CD14-positive monocyte (primary cell): Measurements from ENCODE around the gene PDE4D. TPM values are rescaled to one million over a fixed set of nuclear protein-coding genes. Genes with fewer than 3 reads are reported as not detected.
"Not testable (repeated sequence)": the region's sequence is repeated elsewhere in the genome, so short reads cannot be mapped to it uniquely, and the experiment has no call there.

Experiments
- DNase-seq, 3 donors: peaks; one replicate each; pipeline ENCODE4 v3.0.0-alpha.2; 2011 to 2022
- H2AFZ ChIP-seq: 2 replicates; pipeline ENCODE4 v1.6.0; 2012; ENCODE audit warnings: mild to moderate bottlenecking, low read depth, low read length, inconsistent platforms; ENCODE audit not compliant: insufficient read depth, poor library complexity, severe bottlenecking
- H3K27ac ChIP-seq, 2 donors: 1 replicate in 1 of 2; 2 replicates in 1 of 2; pipeline ENCODE4 v1.5.1; 2012 to 2013; ENCODE audit warnings: low read length in 2 of 2, control low read depth in 1 of 2, inconsistent platforms in 1 of 2, low read depth in 1 of 2, mild to moderate bottlenecking in 1 of 2
- H3K27me3 ChIP-seq, 2 donors: one replicate each; pipeline versions ENCODE4 v1.6.0 to v1.6.1; 2011 to 2013; ENCODE audit warnings: low read length in 2 of 2; ENCODE audit not compliant: control insufficient read depth in 2 of 2, insufficient read depth in 2 of 2
- H3K36me3 ChIP-seq, 2 donors: replicated peaks in 1 of 2; 1 replicate in 1 of 2; 2 replicates in 1 of 2; pipeline versions ENCODE4 v1.5.1 to v1.6.1; 2012 to 2013; ENCODE audit warnings: low read length in 2 of 2, control low read depth in 1 of 2, inconsistent platforms in 1 of 2, mild to moderate bottlenecking in 1 of 2; ENCODE audit not compliant: insufficient read depth in 2 of 2, control insufficient read depth in 1 of 2
- H3K4me1 ChIP-seq, 2 donors: 1 replicate in 1 of 2; 2 replicates in 1 of 2; pipeline versions ENCODE4 v1.5.1 to v1.6.1; 2012 to 2013; ENCODE audit warnings: low read length in 2 of 2, control low read depth in 1 of 2, inconsistent platforms in 1 of 2, mild to moderate bottlenecking in 1 of 2, moderate library complexity in 1 of 2; ENCODE audit not compliant: insufficient read depth in 2 of 2, control insufficient read depth in 1 of 2
- H3K4me2 ChIP-seq: replicated peaks from 2 replicates; pipeline ENCODE3; 2012; ENCODE audit warnings: low read length, moderate library complexity, mild to moderate bottlenecking; ENCODE audit not compliant: poor library complexity, severe bottlenecking; ENCODE audit errors: extremely low read depth
- H3K4me3 ChIP-seq, 3 experiments: fragments of 200-600 bp in 1 of 3; sonication (generic) in 1 of 3; replicated peaks in 1 of 3; 1 replicate in 2 of 3; 2 replicates in 1 of 3; pipeline ENCODE4 v1.5.1; 2011 to 2013; ENCODE audit warnings: low read length in 3 of 3, mild to moderate bottlenecking in 3 of 3, control low read depth in 2 of 3, low read depth in 2 of 3, inconsistent platforms in 1 of 3, moderate library complexity in 1 of 3
- H3K79me2 ChIP-seq: 2 replicates; pipeline ENCODE4 v1.6.0; 2012; ENCODE audit warnings: mild to moderate bottlenecking, control low read depth, inconsistent platforms, low read length, moderate library complexity; ENCODE audit not compliant: insufficient read depth
- H3K9ac ChIP-seq: 2 replicates; pipeline ENCODE4 v1.6.0; 2017; ENCODE audit warnings: low read length, mild to moderate bottlenecking; ENCODE audit not compliant: insufficient read depth, poor library complexity, severe bottlenecking
- H3K9me3 ChIP-seq, 2 donors: replicated peaks in 1 of 2; 1 replicate in 1 of 2; 2 replicates in 1 of 2; pipeline versions ENCODE4 v1.5.1 to v1.6.1; 2012 to 2013; ENCODE audit warnings: low read length in 2 of 2, control low read depth in 1 of 2; ENCODE audit not compliant: control insufficient read depth in 1 of 2, insufficient read depth in 1 of 2
- H4K20me1 ChIP-seq: 2 replicates; pipeline ENCODE4 v1.6.0; 2012; ENCODE audit warnings: mild to moderate bottlenecking, low read length, control low read depth, moderate library complexity; ENCODE audit not compliant: insufficient read depth
- H3K27ac Mint-ChIP-seq, 7 donors: one replicate each; pipeline ENCODE4 v1.8.0; 2020; ENCODE audit warnings: mild to moderate bottlenecking in 7 of 7, mixed read lengths in 7 of 7, moderate library complexity in 6 of 7, inconsistent platforms in 2 of 7
- H3K27me3 Mint-ChIP-seq, 3 donors: one replicate each; pipeline ENCODE4 v1.8.0; 2021 to 2022; ENCODE audit warnings: low read depth in 3 of 3, mild to moderate bottlenecking in 3 of 3, mixed read lengths in 3 of 3, moderate library complexity in 3 of 3, inconsistent platforms in 1 of 3
- H3K36me3 Mint-ChIP-seq, 2 donors: one replicate each; pipeline ENCODE4 v1.8.0; 2020; ENCODE audit warnings: mixed read lengths in 2 of 2, inconsistent platforms in 1 of 2, mild to moderate bottlenecking in 1 of 2
- H3K4me1 Mint-ChIP-seq: one replicate; pipeline ENCODE4 v1.8.0; 2020; ENCODE audit warnings: mild to moderate bottlenecking, mixed read lengths
- H3K4me3 Mint-ChIP-seq, 2 donors: one replicate each; pipeline ENCODE4 v1.8.0; 2020; ENCODE audit warnings: mild to moderate bottlenecking in 2 of 2, mixed read lengths in 2 of 2, moderate library complexity in 1 of 2
- H3K9me3 Mint-ChIP-seq, 7 donors: one replicate each; pipeline ENCODE4 v1.8.0; 2020 to 2022; ENCODE audit warnings: mixed read lengths in 7 of 7, mild to moderate bottlenecking in 6 of 7, moderate library complexity in 6 of 7, inconsistent platforms in 2 of 7
- WGBS: methylation state at CpG from one replicate; pipeline ENCODE4 v1.1.5; 2013; ENCODE audit warnings: missing lambda C conversion rate; ENCODE audit not compliant: insufficient coverage; 5-methylcytosine and 5-hydroxymethylcytosine counted together
- intact Hi-C, 2 donors: fragments of 100-400 bp; cut with micrococcal nuclease; formaldehyde crosslinking; loops; one replicate each; pipeline versions ENCODE4 v1.15.0 to v1.15.1; 2023
- polyA plus RNA-seq, 3 donors: library from polyadenylated mRNA; depleted of rRNA in 1 of 3; unstranded in 2 of 3; stranded (reverse) in 1 of 3; fragments of 300-500 nt in 2 of 3; fragments of >200 nt in 1 of 3; fragmentation: Illumina TruSeq in 2 of 3; gene quantifications; 1 replicate in 2 of 3; 2 replicates in 1 of 3; pipeline ENCODE4 v1.2.3, GENCODE V29; 2012 to 2021
- TF ChIP-seq, protein P1 (sequence below): fragments of 200-600 bp; IDR thresholded peaks from one replicate; pipeline ENCODE4 v1.8.0; 2022; ENCODE audit warnings: antibody characterized with exemption, mild to moderate bottlenecking

The PDE4D gene
- polyA plus RNA-seq, 3 donors, result 1.9 to 3.4 (median 2.8) TPM

DNA sequence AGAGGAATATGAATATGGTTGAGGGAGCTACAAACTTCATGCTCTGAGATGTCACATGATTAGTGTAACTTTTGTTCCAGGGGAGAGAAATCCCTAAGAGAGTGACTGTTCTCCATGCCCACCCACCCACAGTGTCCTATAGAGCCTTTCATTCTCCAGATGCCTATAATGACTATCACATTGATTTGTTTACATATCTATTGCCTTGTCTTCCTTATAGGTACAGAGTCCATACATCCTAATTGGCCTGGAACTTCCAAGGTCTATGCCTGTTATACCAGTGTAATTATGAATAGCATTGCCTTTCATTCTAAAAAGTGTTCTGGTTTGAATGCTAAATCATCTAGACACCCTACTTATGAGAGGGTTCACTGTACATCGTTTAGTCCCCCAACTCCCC, 835.3 kb downstream of the PDE4D start:
- DNase-seq, result no peak
- Mint-ChIP-seq H3K27me3 (no peaks in the 10 kb centered on the region), H3K9me3 (no peaks in the 10 kb centered on the region), H3K27ac (no peak overlapping the region), H3K4me3 (no peak overlapping the region), H3K36me3 (peaks cover 3 to 4% of the 10 kb centered on the region in 2 donors), H3K4me1 (no peaks in the 10 kb centered on the region)
- Histone ChIP-seq H3K4me3 (no peak overlapping the region), H3K4me2 (no peak overlapping the region), H3K79me2 (no peaks in the 10 kb centered on the region), H3K9me3 (no peaks in the 10 kb centered on the region), H3K9ac (no peak overlapping the region), H4K20me1 (no peaks in the 10 kb centered on the region), H2AFZ (no peak overlapping the region), H3K27me3 (no peaks in the 10 kb centered on the region), H3K36me3 (no peaks in the 10 kb centered on the region), H3K27ac (no peak overlapping the region), H3K4me1 (no peaks in the 10 kb centered on the region)
- WGBS, result no CpG with 5 or more reads among the region's 1 CpG
- intact Hi-C loops, result no loop called here
- TF ChIP-seq, protein P1, sequence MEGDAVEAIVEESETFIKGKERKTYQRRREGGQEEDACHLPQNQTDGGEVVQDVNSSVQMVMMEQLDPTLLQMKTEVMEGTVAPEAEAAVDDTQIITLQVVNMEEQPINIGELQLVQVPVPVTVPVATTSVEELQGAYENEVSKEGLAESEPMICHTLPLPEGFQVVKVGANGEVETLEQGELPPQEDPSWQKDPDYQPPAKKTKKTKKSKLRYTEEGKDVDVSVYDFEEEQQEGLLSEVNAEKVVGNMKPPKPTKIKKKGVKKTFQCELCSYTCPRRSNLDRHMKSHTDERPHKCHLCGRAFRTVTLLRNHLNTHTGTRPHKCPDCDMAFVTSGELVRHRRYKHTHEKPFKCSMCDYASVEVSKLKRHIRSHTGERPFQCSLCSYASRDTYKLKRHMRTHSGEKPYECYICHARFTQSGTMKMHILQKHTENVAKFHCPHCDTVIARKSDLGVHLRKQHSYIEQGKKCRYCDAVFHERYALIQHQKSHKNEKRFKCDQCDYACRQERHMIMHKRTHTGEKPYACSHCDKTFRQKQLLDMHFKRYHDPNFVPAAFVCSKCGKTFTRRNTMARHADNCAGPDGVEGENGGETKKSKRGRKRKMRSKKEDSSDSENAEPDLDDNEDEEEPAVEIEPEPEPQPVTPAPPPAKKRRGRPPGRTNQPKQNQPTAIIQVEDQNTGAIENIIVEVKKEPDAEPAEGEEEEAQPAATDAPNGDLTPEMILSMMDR, result no peak

DNA sequence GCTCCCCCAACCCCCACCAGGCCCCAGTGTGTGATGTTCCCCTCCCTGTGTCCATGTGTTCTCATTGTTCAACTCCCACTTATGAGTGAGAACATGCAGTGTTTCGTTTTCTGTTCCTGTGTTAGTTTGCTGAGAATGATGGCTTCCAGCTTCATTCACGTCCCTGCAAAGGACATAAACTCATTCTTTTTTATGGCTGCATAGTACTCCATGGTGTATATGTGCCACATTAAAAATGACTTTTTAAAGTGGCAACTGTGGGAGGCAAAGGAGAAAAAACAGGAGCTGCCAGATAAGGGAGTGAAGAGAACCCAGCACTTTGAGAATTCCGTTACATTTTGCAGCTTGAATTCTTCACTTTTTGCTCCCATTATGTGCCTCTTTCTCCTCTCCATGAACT, 836.9 kb downstream of the PDE4D start:
- intact Hi-C loops, H3K9me3 ChIP-seq, H3K27ac ChIP-seq, H2AFZ ChIP-seq, H3K9me3 Mint-ChIP-seq, H3K36me3 Mint-ChIP-seq, H3K36me3 ChIP-seq, H3K27me3 ChIP-seq, H3K4me2 ChIP-seq, H3K4me1 ChIP-seq, H3K9ac ChIP-seq, H3K27me3 Mint-ChIP-seq, H3K4me3 Mint-ChIP-seq, DNase-seq, H3K4me3 ChIP-seq, H3K79me2 ChIP-seq, H3K4me1 Mint-ChIP-seq, H4K20me1 ChIP-seq, H3K27ac Mint-ChIP-seq: not testable (repeated sequence)
- WGBS, result no CpG with 5 or more reads among the region's 3 CpGs
